GM21576 (cell line): ENCODE results near the gene TMSB10.
A peak's percentile ranks its signal among the peaks of the same experiment; 100 is the strongest.

Experiments
- ATAC-seq: cut with Tn5 transposase; IDR thresholded peaks from one replicate; pipeline ENCODE4 v1.9.1; 2021; ENCODE audit warnings: mild to moderate bottlenecking, moderate library complexity; ENCODE audit not compliant: unreplicated experiment

TMSB10 gene

GRCh38 chr2:84879584-84880394 lies 25.7 kb upstream of the TMSB10 start:
- ATAC-seq = peak; percentile 57

- no peak for ATAC-seq
These were observed 25.1 kb upstream of the TMSB10 start for GRCh38 chr2:84880395-84880644.

GRCh38 chr2:84880645-84881521 lies 24.6 kb upstream of the TMSB10 start, which contains the start of gene TRABD2A:
TSS of gene TRABD2A (minus strand) at chr2:84881084. CDS start at chr2:84881039, 45 bp downstream.
- ATAC-seq = no peak

- ATAC-seq = peak; percentile 64
These were observed 23.7 kb upstream of the TMSB10 start for GRCh38 chr2:84881581-84882413.

GRCh38 chr2:84882414-84882738 lies 23.1 kb upstream of the TMSB10 start:
- ATAC-seq = no peak

- ATAC-seq = no peak
These were observed 22.5 kb upstream of the TMSB10 start for GRCh38 chr2:84882775-84883550.

GRCh38 chr2:84884449-84884848 lies 21.0 kb upstream of the TMSB10 start:
- no peak for ATAC-seq

- no peak for ATAC-seq
These were observed 20.3 kb upstream of the TMSB10 start for GRCh38 chr2:84885111-84885510.

GRCh38 chr2:84886791-84887190 lies 18.7 kb upstream of the TMSB10 start:
- no peak for ATAC-seq

- ATAC-seq = peak; percentile 97
These were observed 16.8 kb upstream of the TMSB10 start for GRCh38 chr2:84888401-84889276.

- ATAC-seq = no peak
These were observed 16.1 kb upstream of the TMSB10 start for GRCh38 chr2:84889332-84889731.

GRCh38 chr2:84891355-84892010 lies 14.0 kb upstream of the TMSB10 start:
- ATAC-seq = no peak

- ATAC-seq = no peak
These were observed 11.3 kb upstream of the TMSB10 start for GRCh38 chr2:84894131-84894586.

GRCh38 chr2:84894758-84895520 lies 10.5 kb upstream of the TMSB10 start:
- no peak for ATAC-seq

- no peak for ATAC-seq
These were observed 8.9 kb upstream of the TMSB10 start for GRCh38 chr2:84896567-84896966.

- no peak for ATAC-seq
These were observed 7.7 kb upstream of the TMSB10 start for GRCh38 chr2:84897773-84898172.

GRCh38 chr2:84899304-84900204 lies 5.9 kb upstream of the TMSB10 start:
- no peak for ATAC-seq
